HG03442 (cell line): Measurements from ENCODE around the gene NCOA3.
"Not testable (repeated sequence)": the region's sequence is repeated elsewhere in the genome, so short reads cannot be mapped to it uniquely, and the experiment has no call there.

Experiments used
- ATAC-seq: cut with Tn5 transposase; IDR thresholded peaks from one replicate; pipeline ENCODE4 v1.9.1; 2021; ENCODE audit warnings: mild to moderate bottlenecking, moderate library complexity; ENCODE audit not compliant: unreplicated experiment

The NCOA3 gene

DNA sequence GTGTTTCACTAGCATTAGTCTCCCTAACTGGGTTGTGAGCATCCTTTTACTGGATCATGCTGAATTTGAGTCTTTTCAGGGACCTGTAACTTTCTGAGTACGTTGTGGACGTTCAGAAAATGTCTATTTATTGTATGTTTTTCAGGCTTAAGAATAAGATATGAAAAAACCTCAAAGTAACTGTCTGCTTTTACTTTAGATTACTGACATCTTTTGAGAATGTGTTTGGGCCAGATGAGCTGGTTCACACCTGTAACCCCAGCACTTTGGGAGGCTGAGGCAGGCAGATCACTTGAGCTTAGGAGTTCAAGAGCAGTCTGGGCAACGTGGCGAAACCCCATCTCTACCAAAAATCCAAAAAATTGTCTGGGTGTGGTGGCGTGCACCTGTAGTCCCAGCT, 32.7 kb downstream of the NCOA3 start:
- no peak for ATAC-seq

DNA sequence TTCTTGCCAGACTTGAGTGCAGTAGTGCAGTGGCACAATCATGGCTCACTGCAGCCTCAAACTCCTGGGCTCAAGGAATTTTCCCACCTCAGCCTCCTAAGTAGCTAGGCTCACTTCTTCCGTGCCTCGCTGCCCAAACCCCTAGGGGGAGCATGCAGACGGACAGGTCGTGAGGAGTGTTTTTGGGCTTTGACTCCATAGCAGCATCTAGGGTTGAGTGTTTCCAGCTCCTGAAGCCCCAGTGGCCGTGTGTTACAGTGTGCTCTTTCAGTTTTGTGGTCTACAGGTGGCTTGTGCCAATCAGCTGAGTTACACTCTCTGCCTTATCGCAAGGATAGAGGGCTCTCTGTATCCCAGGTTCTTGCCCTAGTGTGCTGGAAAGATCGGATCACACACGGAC, 33.4 kb downstream of the NCOA3 start:
- no peak for ATAC-seq

- no peak for ATAC-seq
Observed at GRCh38 chr20:47535994-47536393, 34.3 kb downstream of the NCOA3 start.

GRCh38 chr20:47540443-47541354, 39.0 kb downstream of the NCOA3 start:
- ATAC-seq = no peak

GRCh38 chr20:47541355-47541922, 39.8 kb downstream of the NCOA3 start:
- ATAC-seq = no peak

GRCh38 chr20:47543006-47543431, 41.3 kb downstream of the NCOA3 start:
- ATAC-seq = no peak

DNA sequence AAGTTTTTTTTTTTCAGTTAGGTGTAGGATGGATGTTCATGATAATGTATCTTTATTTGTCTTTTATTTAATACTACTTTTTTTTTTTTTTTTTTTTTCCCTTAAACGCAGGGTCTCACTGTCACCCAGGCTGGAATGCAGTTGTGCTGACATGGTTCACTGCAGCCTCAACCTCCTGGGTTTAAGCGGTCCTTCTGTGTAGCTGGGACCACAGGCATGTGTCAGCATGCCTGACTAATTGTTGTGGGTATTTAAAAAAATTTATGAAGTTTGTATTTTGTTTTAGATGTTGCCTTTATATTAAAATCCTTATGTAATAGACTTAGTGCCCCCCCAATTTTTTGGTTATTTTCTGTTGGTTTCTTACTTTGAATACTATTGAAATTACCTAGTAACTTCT, 42.6 kb downstream of the NCOA3 start:
- ATAC-seq = no peak

- ATAC-seq = no peak
Observed at GRCh38 chr20:47544852-47545251, 43.2 kb downstream of the NCOA3 start.

GRCh38 chr20:47545499-47545898, 43.8 kb downstream of the NCOA3 start:
- no peak for ATAC-seq

DNA sequence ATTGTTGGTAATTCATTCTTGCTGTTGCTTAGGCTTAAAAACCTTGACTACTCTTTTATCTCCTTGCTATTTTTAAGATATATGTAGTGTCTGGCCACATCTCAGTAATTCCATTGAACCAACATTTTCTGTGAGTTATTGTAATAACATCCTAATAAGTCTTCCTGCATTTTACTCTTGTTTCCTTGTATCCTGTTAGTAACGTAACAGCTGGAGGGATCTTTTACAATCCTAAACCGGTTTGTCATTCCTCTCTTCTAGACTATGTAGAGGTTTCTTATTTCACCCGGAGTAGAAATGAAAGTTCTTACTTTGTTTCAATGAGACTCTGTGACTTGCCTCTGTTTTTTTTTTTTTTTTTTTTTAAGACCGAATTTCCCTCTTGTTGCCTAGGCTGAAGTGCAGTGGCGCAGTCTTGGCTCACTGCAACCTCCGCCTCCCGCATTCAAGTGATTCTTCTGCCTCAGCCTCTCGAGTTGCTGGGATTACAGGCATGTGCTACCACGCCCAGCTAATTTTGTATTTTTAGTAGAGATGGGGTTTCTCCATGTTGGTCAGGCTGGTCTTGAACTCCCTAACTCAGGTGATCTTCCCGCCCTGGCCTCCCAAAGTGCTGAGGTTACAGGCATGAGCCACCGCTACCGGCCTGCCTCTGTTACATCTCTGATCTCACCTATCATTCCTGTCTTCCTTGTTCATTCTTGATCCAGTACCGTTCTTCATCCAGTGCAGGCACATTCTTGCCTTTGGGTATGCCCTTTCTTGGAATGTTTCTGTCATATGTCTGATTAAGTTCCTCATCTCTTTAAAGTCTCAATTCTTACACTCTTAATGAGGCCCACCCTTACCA, 44.7 kb downstream of the NCOA3 start:
- no peak for ATAC-seq

- no peak for ATAC-seq
Observed at GRCh38 chr20:47547034-47547387, 45.3 kb downstream of the NCOA3 start.

DNA sequence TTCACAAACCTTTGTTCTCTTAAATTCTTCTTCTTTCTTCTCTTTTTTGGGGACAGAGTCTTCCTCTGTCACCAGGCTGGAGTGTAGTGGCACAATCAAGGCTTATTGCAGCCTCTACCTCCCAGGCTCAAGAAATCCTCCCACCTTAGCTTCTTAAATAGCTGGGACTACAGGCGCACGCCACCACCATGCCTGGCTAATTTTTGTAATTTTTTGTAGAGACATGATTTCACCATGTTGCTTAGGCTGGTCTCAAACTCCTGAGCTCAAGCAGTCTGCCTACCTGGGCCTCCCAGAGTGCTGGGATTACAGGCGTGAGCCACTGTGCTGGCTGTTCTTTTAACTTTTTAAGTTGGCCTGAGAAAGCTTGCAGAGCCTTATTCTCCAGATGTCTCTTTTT, 48.0 kb downstream of the NCOA3 start:
- no peak for ATAC-seq

GRCh38 chr20:47551222-47551621, 49.5 kb downstream of the NCOA3 start:
- ATAC-seq = no peak

GRCh38 chr20:47551841-47552240, 50.2 kb downstream of the NCOA3 start:
- ATAC-seq = no peak

- no peak for ATAC-seq
Observed at GRCh38 chr20:47552996-47553395, 51.3 kb downstream of the NCOA3 start.

GRCh38 chr20:47553594-47554235, 52.0 kb downstream of the NCOA3 start:
- ATAC-seq = not testable (repeated sequence)

DNA sequence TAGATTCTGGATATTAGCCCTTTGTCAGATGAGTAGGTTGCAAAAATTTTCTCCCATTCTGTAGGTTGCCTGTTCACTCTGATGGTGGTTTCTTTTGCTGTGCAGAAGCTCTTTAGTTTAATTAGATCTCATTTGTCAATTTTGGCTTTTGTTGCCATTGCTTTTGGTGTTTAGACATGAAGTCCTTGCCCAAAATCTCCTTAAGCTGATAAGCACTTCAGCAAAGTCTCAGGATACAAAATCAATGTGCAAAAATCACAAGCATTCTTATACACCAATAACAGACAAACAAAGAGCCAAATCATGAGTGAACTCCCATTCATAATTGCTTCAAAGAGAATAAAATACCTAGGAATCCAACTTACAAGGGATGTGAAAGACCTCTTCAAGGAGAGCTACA, 52.6 kb downstream of the NCOA3 start:
- not testable (repeated sequence) for ATAC-seq

GRCh38 chr20:47557218-47557617, 55.5 kb downstream of the NCOA3 start:
- ATAC-seq = no peak

- ATAC-seq = no peak
Observed at GRCh38 chr20:47557791-47558190, 56.1 kb downstream of the NCOA3 start.

- no peak for ATAC-seq
Observed at GRCh38 chr20:47558295-47559066, 56.8 kb downstream of the NCOA3 start.
